Progenitor cell of endocrine pancreas (in vitro differentiated cells): Measurements from ENCODE around the gene ZBTB46. TPM values are rescaled to one million over a fixed set of nuclear protein-coding genes. Genes with fewer than 3 reads are reported as not detected.

Source experiments
- DNase-seq: peaks from one replicate; pipeline ENCODE4 v3.0.0; 2021; ENCODE audit warnings: low spot score; ENCODE audit not compliant: unreplicated experiment
- H3K27ac Mint-ChIP-seq: 2 replicates; pipeline ENCODE4 v1.8.0; 2021; ENCODE audit warnings: mild to moderate bottlenecking, moderate library complexity, mixed read lengths
- H3K27me3 Mint-ChIP-seq: 2 replicates; pipeline ENCODE4 v1.8.0; 2021; ENCODE audit warnings: mixed read lengths
- H3K36me3 Mint-ChIP-seq: 2 replicates; pipeline ENCODE4 v1.8.0; 2022; ENCODE audit warnings: mixed read lengths; ENCODE audit not compliant: insufficient read depth
- H3K4me1 Mint-ChIP-seq: 2 replicates; pipeline ENCODE4 v1.8.0; 2021; ENCODE audit warnings: low read depth, mixed read lengths
- H3K4me3 Mint-ChIP-seq: 2 replicates; pipeline ENCODE4 v1.8.0; 2021; ENCODE audit warnings: low read depth, mild to moderate bottlenecking, moderate library complexity, mixed read lengths
- H3K9me3 Mint-ChIP-seq: 2 replicates; pipeline ENCODE4 v1.8.0; 2021; ENCODE audit warnings: low read depth, mixed read lengths
- total RNA-seq: library from RNA; stranded (reverse); gene quantifications from 2 replicates; pipeline ENCODE4 v1.2.1, GENCODE V29; 2021
- TF ChIP-seq, protein P1 (sequence below): fragments of 200-600 bp; sonication (generic); IDR thresholded peaks from one replicate; pipeline ENCODE4 v1.5.0; 2021; ENCODE audit warnings: antibody characterized with exemption, mild to moderate bottlenecking; ENCODE audit not compliant: unreplicated experiment

ZBTB46 gene
- total RNA-seq, 1 donor from 2014 or later = 31.2 TPM

GRCh38 chr20:63700199-63701050, 130.6 kb downstream of the ZBTB46 start:
- Mint-ChIP-seq H3K36me3 (peaks cover 3% of the 10 kb centered on the region), H3K27ac (no peak overlapping the region), H3K27me3 (no peaks in the 10 kb centered on the region), H3K4me3 (no peak overlapping the region), H3K4me1 (no peaks in the 10 kb centered on the region), H3K9me3 (no peaks in the 10 kb centered on the region)
- TF ChIP-seq, protein P1, sequence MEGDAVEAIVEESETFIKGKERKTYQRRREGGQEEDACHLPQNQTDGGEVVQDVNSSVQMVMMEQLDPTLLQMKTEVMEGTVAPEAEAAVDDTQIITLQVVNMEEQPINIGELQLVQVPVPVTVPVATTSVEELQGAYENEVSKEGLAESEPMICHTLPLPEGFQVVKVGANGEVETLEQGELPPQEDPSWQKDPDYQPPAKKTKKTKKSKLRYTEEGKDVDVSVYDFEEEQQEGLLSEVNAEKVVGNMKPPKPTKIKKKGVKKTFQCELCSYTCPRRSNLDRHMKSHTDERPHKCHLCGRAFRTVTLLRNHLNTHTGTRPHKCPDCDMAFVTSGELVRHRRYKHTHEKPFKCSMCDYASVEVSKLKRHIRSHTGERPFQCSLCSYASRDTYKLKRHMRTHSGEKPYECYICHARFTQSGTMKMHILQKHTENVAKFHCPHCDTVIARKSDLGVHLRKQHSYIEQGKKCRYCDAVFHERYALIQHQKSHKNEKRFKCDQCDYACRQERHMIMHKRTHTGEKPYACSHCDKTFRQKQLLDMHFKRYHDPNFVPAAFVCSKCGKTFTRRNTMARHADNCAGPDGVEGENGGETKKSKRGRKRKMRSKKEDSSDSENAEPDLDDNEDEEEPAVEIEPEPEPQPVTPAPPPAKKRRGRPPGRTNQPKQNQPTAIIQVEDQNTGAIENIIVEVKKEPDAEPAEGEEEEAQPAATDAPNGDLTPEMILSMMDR = no peak
- no peak for DNase-seq

- H3K4me1 Mint-ChIP-seq = no peaks in the 10 kb centered on the region
- no peak for DNase-seq
- TF ChIP-seq, protein P1 = no peak
- H3K27ac Mint-ChIP-seq = no peak overlapping the region
- no peaks in the 10 kb centered on the region for H3K9me3 Mint-ChIP-seq
- no peaks in the 10 kb centered on the region for H3K36me3 Mint-ChIP-seq
- H3K27me3 Mint-ChIP-seq = no peaks in the 10 kb centered on the region
- no peak overlapping the region for H3K4me3 Mint-ChIP-seq
Observed at GRCh38 chr20:63699466-63700198, 131.4 kb downstream of the ZBTB46 start.

DNA sequence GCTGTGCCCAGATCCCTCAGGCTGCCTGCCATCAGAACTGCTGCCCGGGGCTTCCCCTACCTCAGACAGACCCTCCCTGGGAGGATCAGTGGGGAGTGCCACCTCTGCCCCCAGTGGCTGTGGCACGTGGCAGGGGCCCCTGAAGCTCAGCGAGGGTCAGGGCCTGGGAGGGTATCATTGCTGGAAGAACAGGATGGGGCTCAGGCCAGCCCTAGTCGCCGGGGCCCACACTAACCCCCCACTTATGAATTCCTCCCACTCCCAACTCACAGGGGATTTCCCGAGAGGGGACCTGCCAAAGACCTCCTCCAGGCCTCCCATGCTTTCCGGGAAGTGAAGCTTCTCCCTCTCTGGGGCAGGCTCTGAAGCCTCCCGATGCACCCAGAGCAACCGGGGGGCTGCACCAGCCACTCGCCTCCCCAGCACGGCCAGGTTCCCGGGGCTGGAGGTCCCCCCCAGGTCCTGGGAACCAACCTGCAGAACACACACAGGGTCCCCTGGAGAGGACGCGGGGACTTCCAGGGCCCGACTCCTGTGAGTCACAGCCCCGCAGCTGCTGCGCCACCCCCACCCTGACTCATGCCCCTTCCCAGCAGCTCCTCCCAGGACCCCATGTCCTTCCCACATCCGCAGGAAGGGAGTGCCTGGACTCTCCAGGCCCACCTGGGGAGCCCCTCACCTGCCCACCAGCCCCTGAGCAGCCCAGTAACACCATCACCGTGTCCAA, 132.2 kb downstream of the ZBTB46 start:
- H3K27ac Mint-ChIP-seq = no peak overlapping the region
- TF ChIP-seq, protein P1 = no peak
- no peaks in the 10 kb centered on the region for H3K36me3 Mint-ChIP-seq
- H3K9me3 Mint-ChIP-seq = no peaks in the 10 kb centered on the region
- H3K4me3 Mint-ChIP-seq = no peak overlapping the region
- DNase-seq = no peak
- no peaks in the 10 kb centered on the region for H3K27me3 Mint-ChIP-seq
- H3K4me1 Mint-ChIP-seq = no peaks in the 10 kb centered on the region

DNA sequence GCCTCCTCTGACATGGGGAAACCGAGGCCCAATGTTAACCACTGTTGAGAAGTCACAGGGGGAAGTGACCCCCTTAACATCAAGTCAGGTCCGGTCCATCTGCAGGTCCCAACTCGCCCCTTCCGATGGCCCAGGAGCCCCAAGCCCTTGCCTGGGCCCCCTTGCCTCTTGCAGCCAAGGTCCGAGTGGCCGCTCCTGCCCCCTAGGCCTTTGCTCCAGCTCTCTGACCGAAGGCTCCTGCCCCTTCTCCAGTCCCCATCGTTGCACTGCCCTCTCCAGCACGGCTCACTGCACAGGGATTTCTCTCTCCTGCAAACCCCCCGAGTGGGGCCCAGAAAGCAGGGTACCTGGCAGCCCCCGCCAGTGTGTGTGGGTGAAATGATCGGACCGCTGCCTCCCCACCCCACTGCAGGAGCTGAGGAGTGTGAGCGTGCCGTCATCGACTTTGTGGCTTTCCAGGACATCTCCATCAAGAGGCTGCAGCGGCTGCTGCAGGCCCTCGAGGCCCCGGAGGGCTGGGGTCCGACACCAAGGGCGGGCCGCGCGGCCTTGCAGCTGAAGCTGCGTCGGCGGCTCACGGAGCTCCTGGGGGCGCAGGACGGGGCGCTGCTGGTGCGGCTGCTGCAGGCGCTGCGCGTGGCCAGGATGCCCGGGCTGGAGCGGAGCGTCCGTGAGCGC, 133.1 kb downstream of the ZBTB46 start:
- no peak overlapping the region for H3K4me3 Mint-ChIP-seq
- DNase-seq = no peak

More for the DNA sequence above, 133.1 kb downstream of the ZBTB46 start:
- Mint-ChIP-seq H3K27ac (no peak overlapping the region), H3K4me1 (no peaks in the 10 kb centered on the region), H3K9me3 (no peaks in the 10 kb centered on the region), H3K27me3 (no peaks in the 10 kb centered on the region), H3K36me3 (peaks cover 2% of the 10 kb centered on the region)
- TF ChIP-seq, protein P1 = no peak
